EL (cell line): ENCODE results near the gene TCAF1.
"Not testable (repeated sequence)": the region's sequence is repeated elsewhere in the genome, so short reads cannot be mapped to it uniquely, and the experiment has no call there.

Experiments
- DNase-seq: peaks from one replicate; pipeline ENCODE4 v3.0.0-alpha.2; 2016

Gene TCAF1

DNA sequence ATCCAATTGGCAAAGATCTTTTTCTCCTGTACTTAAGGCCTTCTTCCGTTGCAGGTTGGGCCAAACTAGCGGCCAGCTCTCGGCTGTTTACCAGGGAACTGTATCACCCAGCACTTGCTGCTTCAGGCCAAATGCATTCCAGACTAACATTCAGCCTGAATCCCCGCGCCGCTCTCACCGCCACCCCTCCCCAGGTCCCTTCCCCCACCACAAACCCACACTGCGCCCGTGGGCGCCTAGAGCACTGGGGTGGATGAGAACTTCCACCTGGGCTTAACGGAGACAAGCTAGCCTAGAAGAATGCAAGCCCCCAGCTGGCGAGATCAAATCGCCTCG is 676 bp downstream of the TCAF1 start:
- DNase-seq: no peak

GRCh38 chr7:143900230-143900766 is 1.7 kb downstream of the TCAF1 start:
- peak; percentile 21 for DNase-seq

GRCh38 chr7:143898810-143899209 is 3.2 kb downstream of the TCAF1 start:
- DNase-seq: no peak

DNA sequence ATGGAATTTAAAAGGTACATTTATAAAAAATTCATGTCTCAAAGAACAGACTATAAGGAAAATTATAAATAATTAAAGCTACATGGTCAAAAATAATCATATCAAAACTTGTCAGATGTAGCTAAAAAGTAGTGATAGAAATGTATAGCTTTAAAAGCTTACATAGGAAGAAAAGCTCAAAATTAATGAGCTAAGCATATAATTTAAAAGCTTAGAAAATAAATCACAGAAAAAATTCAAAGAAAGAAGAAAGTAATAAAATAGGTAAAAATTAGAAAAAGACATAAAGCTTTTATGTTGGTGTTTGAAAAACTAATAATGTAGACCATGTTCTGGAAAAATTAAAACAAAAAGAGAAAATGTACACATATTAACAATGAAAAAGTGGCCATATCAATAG is 5.3 kb downstream of the TCAF1 start:
- DNase-seq: no peak

- DNase-seq: peak; percentile 38
Measured at GRCh38 chr7:143892527-143893300, 9.3 kb downstream of the TCAF1 start.

DNA sequence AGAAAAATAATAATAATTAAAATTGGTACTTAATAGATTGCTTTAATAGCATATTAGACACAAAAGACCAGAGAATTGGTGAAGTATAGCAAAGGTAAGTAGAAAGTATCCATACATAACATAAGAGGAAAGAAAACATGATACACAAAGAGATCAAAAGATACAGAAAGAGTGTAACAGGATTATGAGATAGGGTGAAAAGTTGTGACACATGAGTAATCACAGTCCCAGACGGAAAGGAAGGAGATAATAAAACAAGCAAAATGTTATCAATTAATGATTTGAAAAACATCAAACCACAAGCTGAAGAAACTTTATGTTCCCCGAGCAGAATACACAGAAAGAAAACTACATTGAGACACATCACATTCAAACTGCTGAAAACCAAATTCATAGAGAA is 10.5 kb downstream of the TCAF1 start:
- DNase-seq: no peak

DNA sequence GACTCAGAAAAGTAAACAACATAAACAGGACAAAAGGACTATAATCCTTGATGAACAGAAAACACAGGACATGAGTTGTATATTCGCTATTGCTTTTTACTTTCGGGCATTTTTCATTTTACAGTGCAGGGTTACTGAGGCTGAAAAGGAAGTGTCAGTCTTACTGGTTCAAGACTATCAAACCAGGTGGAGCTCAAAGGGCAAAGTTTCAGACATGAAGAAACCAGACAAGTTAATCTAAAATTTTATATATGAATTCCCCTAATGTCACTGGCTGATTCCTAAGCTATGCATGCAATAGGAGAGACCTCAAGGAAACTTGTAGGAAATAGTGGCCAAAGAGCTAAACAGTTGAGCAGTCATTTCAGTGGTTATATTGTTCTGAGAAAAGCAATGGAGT is 11.4 kb downstream of the TCAF1 start:
- no peak for DNase-seq

GRCh38 chr7:143889068-143889467 is 12.9 kb downstream of the TCAF1 start:
- DNase-seq: no peak

DNA sequence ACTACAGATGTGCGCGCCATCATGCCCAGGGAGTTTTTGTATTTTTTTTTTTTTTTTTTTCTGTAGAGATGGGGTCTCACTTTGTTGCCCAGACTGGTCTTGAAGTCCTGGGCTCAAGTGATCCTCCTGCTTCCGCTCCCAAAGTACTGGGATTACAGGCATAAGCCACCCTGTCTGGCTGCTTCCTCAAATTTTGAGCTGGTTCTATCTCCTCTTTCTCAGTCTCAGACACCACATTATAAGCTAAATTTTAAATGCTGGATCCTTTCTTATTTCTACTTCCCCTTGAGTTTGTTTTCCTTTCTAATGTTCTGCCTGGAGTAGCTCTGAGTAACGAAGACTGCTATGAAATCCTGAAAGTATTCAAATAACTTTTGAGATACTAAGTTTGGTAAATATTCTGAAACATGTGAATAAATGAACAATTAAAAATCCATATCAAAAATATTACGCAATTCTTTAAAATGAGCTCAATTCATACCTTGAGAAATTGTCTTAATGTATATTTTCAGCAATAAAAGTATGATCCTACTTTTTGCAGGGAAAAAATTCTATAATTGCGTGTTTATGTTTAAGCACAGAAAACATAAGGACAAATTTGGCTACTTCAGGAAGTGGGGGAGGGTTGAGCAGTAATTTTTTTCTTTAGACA is 15.0 kb downstream of the TCAF1 start:
- DNase-seq: no peak

- DNase-seq: no peak
Measured at GRCh38 chr7:143885951-143886350, 16.0 kb downstream of the TCAF1 start.

DNA sequence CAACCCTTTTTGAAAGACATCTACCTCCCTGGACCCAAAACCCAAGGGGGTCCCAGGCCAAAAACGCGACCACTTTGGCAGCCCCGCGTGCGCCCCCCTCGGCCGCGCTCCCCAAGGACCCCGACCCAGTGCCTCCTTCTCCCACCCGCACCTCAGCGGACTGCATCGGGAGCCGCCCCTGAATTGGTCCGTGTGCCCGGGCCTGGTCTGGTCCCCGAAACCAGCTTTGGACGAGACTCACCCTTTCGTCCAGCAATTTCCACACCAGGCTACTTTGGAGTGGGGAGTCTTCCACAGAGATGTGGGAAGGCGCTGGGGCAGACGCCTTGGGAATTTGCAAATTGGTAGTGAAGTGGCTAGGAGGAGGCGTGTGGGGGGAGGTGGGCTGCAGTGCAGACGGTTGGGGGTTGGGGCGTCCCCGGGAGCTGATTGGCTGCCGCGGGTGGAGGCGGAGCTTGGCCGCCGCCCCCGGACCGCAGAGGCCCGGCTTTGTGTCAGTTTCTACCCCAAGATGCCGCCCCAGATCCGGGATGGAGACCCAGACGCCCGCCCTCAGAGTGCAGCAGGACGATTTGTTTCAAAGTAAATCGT is 16.9 kb downstream of the TCAF1 start:
- DNase-seq: peak; percentile 75

DNA sequence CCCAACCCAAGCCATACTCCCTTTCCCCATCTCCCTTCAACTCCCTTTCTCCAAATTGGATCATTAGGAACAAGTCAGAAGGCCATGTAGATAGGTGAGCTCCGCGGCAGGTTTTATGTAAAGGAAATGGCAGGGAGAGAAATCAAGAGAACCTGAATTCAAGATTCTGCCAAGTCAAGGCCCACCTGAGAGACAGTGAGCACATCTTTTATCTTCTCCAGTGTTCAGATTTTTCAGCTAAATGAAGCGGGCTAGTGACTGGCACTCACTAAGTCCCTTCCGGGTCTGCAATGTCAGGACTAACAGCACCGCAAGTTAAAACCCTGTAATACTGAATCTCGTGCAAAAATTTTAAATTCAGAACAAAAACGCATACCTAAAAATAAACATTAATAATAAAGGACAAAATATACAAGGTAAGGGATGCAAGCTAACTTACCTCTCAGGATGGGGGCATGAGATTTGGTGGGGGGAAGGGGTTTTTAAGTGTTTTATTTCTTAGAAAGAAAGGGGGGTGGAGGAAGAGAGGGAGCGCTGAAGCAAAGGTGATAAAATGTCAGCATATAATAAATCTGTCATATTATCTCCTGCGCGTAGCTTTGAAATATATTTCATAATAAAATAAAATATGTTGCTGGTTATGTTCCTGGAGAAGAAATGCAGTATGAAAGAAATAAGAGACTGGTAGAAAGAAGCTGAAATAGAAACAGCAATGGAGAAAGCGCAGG is 17.6 kb downstream of the TCAF1 start:
- DNase-seq: no peak

DNA sequence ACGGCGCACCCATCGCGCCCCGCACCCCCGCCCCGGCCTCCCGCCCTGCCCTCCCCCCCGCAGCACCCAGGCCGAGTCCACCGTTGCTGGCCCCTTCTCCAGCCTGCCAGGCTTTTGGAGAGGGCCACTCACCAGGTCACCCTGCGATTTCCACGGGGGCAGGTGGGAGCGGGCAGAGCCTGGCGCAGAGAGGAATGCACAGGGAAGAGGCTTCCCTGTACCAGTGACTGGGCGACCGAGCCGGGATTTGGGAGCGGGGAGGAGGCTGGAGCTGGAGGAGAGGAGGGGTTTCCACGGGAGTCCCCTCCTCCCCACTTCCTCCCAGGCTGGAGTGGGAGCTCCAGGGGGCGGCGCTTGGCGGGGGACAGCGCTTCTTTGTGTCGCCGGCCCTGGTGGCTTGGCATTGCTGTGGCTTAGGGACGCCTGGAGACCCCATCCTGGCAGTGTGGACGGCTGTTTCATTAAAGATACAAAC is 19.3 kb downstream of the TCAF1 start:
- peak; percentile 72 for DNase-seq

GRCh38 chr7:143882020-143882603 is 19.9 kb downstream of the TCAF1 start:
- DNase-seq: peak; percentile 10

DNA sequence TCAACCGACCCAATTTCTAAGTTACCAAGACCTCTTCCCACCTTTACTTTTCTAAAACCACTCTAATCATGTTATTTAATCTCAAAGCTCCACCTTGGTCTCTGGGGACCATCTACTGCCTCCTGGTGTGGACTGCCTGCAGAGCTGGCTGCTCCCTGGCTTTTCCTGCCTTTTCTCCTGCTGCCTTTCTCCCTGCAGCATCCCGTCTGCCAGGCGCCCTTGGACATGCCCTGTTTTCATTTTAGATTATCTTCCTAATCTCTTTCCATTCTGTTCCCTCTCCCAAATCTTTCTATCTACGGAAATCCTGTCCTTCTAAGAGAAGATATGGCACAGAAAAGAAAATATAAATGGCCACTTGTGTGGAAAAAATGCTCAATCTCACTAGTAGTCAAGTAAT is 23.1 kb downstream of the TCAF1 start:
- DNase-seq: no peak

- no peak for DNase-seq
Measured at GRCh38 chr7:143877098-143877497, 24.9 kb downstream of the TCAF1 start.

GRCh38 chr7:143876218-143876617 is 25.8 kb downstream of the TCAF1 start:
- DNase-seq: no peak

- DNase-seq: not testable (repeated sequence)
Measured at GRCh38 chr7:143873242-143873641, 28.7 kb downstream of the TCAF1 start.

GRCh38 chr7:143871534-143871933 is 30.4 kb downstream of the TCAF1 start:
- not testable (repeated sequence) for DNase-seq

DNA sequence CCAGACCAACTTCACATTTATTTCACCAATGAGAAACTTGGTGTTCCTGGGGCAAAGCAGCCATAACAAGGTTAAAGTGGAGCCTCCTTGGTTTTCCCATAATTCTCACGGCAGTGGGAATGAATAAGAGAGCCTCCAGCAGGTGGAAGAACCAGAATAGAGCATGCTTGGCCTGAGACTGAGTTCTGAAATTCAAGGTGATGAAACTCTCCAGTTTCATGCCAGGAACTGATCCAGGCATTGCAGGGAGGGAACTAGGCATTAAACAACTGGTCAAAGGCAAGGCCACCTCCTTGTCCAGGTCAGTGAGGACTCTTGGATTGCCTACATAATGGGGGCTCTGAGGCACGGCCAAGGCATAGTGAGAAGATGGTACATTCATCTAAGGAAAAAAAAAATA is 44.0 kb downstream of the TCAF1 start:
- DNase-seq: not testable (repeated sequence)

GRCh38 chr7:143855443-143855842 is 46.5 kb downstream of the TCAF1 start:
- DNase-seq: not testable (repeated sequence)

GRCh38 chr7:143850682-143851081 is 51.3 kb downstream of the TCAF1 start:
- no peak for DNase-seq
